Cardiac fibroblast (primary cell): ENCODE data around the gene KCNIP4.

Experiments
- DNase-seq, 2 donors: peaks; one replicate each; pipeline versions ENCODE4 v3.0.0 to v3.0.0-alpha.2; 2010; ENCODE audit warnings: low read depth in 2 of 2
- H3K4me3 ChIP-seq, 2 donors: replicated peaks in 1 of 2; 1 replicate in 1 of 2; 2 replicates in 1 of 2; pipeline ENCODE4 v1.5.1; 2011; ENCODE audit warnings: low read depth in 2 of 2, low read length in 2 of 2, mild to moderate bottlenecking in 2 of 2, moderate library complexity in 1 of 2
- CTCF ChIP-seq: IDR thresholded peaks from one replicate; pipeline ENCODE4 v1.5.1; 2011; ENCODE audit warnings: low read depth, mild to moderate bottlenecking, low read length, inconsistent platforms

KCNIP4 gene

GRCh38 chr4:21726255-21726815, 222.2 kb downstream of the KCNIP4 start:
- H3K4me3 ChIP-seq = no peak overlapping the region
- DNase-seq = peak; percentile 18 to 50
- no peak for TF ChIP-seq CTCF

- H3K4me3 ChIP-seq = no peak overlapping the region
- peak in 1 of 2 donors; percentile 5 for DNase-seq
- no peak for TF ChIP-seq CTCF
Observed at GRCh38 chr4:21722157-21722839, 226.3 kb downstream of the KCNIP4 start.

- TF ChIP-seq CTCF = no peak
- H3K4me3 ChIP-seq = no peak overlapping the region
- no peak for DNase-seq
Observed at GRCh38 chr4:21716531-21716930, 232.0 kb downstream of the KCNIP4 start.

GRCh38 chr4:21710179-21710835, 238.3 kb downstream of the KCNIP4 start:
- no peak overlapping the region for H3K4me3 ChIP-seq
- no peak for DNase-seq
- no peak for TF ChIP-seq CTCF

GRCh38 chr4:21709761-21710160, 238.8 kb downstream of the KCNIP4 start:
- H3K4me3 ChIP-seq = no peak overlapping the region
- DNase-seq = no peak
- TF ChIP-seq CTCF = no peak

GRCh38 chr4:21709031-21709430, 239.5 kb downstream of the KCNIP4 start:
- no peak for TF ChIP-seq CTCF
- DNase-seq = peak in 1 of 2 donors; percentile 23
- H3K4me3 ChIP-seq = no peak overlapping the region
